ENCODE results near the gene ZBTB20. TPM values are rescaled to one million over a fixed set of nuclear protein-coding genes. Genes with fewer than 3 reads are reported as not detected.

The ZBTB20 gene
- total RNA-seq, 1 donor from 2014 or later, result 84.2 TPM

DNA sequence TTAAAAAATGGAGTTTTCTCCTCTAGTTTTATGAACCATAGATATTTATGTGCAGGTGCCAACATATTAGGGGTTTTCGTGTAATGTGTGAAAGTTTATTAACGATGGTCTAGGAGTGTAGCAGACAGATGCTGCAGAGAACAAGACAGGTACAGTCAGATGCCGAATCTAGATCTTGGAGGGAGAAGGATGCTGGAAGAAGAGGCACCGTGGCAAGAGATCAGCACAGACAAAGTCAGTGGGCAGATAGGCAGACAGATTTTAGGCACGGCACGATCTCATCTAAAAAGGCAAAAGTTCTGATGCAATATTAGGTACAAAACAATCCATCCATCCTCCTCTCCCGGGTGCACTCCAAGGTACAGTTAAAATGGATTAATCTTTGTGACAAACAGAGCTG, 691.7 kb downstream of the ZBTB20 start:
- intact Hi-C loops (cut with DNase I), result no loop called here
- DNase-seq (ENCODE audit: low spot score), result no peak

DNA sequence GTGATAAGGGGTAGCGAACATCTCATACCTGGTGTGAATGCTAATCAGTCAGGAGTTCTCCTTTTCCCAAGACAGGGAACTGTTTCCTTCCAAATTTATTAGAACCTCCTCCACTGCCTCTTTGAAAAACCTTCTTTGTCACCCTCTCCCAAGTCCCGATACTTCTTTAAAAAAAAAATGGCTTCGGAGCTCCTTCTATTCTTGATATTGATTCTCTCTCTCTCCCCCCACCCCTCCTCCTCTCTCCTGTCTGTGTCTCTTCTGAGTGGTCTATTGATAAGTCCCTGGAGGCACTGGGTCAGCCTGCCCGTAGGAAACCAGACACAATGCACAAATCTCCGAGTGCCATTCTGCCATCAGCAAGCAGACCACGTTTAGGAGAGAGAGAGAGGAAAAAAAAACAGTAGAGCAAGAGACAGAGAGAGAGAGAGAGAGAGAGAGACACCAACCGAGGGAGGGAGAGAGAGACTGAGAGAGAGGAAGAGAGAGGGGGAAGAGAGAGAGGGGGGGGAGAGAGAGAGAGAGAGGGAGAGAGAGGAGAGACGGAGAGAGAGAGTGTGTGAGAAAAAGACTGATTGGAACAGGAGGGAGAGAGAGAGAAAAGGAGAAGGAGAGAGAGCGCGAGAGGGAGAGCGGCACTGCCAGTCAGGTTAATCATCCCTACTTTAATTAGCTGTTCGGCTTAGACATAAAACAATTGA, 692.4 kb downstream of the ZBTB20 start:
- intact Hi-C loops (cut with DNase I), result loop anchor here (5.0 kb wide), 3 partner anchors 42 to 173 kb away; no protein-coding TSS in a partner anchor
- no peak for DNase-seq (ENCODE audit: low spot score)

DNA sequence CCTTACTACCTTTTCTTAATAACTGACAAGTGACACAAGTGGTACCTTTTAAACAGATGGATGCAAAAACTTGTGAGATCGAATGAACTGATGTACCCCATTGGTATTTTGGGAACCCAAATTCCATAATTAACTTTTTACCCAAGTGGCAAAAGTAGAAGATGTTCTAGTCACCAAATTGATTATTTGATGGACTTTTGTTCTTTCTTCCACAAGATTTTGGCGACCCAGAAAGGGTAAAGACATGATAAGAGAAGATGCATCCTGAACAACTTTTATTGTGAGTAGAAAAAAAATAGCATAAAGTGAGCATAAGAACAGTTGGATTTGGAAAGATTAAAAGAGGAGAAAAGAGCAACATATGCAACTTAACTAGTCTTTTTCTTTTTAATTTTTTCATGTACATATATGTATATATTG, 693.7 kb downstream of the ZBTB20 start:
- intact Hi-C loops (cut with DNase I), result loop anchor here (2.0 to 5.0 kb wide), 4 partner anchors 41 to 174 kb away; no protein-coding TSS in a partner anchor
- DNase-seq (ENCODE audit: low spot score), result no peak

GRCh38 chr3:114452937-114453336, 694.2 kb downstream of the ZBTB20 start:
- intact Hi-C loops (cut with DNase I), result loop anchor here (2.0 to 5.0 kb wide), 4 partner anchors 41 to 174 kb away; no protein-coding TSS in a partner anchor
- no peak for DNase-seq (ENCODE audit: low spot score)

DNA sequence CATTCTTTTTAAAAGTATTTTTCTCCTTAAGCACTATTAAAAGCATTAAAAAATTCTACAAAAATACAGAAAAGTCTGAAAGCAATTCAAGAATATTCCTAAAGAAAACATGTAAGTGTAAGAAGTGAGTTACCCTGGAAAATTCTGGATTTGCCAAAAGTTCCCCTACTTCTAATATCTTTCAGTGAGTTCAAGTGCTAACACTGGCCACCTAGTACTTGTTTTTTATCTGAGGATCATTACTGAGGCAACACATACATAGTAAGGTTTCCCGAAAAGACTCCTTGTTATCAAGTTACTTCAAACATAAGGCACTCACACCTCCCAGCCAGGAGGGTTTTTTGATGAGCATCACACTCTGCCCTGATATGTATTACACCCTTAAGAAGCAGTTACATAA, 694.8 kb downstream of the ZBTB20 start:
- intact Hi-C loops (cut with DNase I), result loop anchor here (2.0 to 5.0 kb wide), 4 partner anchors 40 to 175 kb away; no protein-coding TSS in a partner anchor
- no peak for DNase-seq (ENCODE audit: low spot score)

DNA sequence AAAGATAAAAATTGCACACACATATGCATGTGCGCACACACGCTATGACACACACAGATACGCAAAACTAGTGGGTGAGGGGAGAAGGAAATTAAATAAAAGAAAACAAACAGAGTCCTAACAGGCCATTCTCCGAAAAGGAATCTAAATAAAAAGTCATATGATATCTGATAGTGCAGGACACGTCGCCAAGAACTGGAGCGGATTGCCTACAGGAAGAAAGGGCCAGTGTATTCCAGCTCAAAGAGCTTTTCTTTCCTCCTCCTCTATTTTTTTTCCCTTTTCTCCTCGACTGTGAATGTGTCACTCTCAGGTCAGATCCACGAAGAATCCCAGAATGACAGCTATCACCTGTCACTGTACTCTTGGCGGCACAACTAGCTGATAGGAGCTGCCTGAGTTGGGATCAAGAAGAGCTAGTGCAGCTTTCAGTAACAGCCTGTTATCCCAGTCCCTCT, 695.5 kb downstream of the ZBTB20 start:
- intact Hi-C loops (cut with DNase I), result loop anchor here (2.0 to 5.0 kb wide), 4 partner anchors 39 to 176 kb away; no protein-coding TSS in a partner anchor

GRCh38 chr3:114451051-114451451, 696.0 kb downstream of the ZBTB20 start:
- intact Hi-C loops (cut with DNase I), result loop anchor here (5.0 kb wide), 3 partner anchors 39 to 176 kb away; no protein-coding TSS in a partner anchor

More for the DNA sequence above, 695.5 kb downstream of the ZBTB20 start:
- peak; percentile 76 for DNase-seq (ENCODE audit: low spot score)

DNA sequence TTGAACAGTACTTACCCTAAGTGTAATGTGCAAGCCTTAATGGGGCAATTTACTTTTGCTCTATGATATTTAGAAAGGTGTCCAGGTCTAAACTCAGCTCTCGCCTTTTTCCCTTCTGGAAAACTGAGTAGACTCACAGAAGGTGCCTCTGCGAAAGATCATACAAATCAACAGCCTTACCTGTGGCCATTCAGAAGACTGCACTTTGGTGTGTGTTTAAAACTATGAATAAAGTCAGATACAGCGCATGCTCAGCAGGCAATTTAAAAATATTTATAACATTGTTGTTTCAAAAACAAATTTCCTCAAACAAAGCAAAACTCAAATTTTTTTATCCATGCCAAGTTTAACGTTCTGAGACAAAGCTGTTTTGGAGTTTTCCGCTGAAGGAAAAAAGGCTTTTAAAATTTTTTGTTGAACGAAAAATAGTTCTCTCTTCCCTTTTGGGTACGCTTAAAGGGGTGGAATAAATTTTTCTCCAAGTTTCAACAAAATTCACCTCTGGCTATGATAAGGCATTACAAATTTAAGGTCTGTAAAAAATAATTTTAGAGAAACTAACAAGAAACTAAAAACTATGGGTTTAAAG, 697.0 kb downstream of the ZBTB20 start:
- DNase-seq (ENCODE audit: low spot score), result no peak
- intact Hi-C loops (cut with DNase I), result loop anchor here (5.0 kb wide), 3 partner anchors 38 to 177 kb away; no protein-coding TSS in a partner anchor

More at GRCh38 chr3:114451051-114451451, 696.0 kb downstream of the ZBTB20 start:
- no peak for DNase-seq (ENCODE audit: low spot score)

DNA sequence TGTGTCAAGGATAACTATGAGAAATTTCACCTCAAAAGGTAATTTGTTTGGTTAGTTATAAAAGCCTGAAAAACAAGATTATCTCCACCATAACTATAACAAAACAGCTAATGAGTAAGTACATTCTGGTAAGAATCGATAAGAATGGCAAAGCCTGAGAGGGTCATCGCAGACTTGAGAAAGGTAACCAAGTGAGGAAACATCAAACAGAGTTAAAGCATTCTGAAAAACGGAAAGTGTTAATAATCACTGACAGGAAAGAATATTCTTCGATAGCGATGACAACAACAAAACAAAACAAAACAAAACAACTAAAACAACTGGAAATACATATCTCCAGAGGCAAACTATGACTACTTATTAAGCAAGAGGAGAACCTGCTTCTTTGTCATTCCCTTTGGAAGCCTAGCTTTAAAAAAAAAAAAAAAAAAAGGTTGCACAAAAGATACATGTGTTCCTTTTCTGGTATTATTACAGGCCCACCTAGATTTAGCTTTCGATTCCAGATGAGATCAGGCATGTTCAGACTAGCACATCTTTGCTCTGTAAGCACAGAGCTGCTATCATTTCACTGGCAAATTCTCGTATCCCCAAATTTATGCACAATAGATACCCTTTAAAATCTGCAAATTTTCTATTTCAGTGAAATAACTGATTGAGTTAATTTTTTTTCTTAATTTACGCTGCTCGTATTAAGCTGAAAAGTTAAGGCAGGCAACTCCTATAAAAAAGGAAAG, 697.6 kb downstream of the ZBTB20 start:
- intact Hi-C loops (cut with DNase I), result loop anchor here (5.0 kb wide), 3 partner anchors 37 to 178 kb away; no protein-coding TSS in a partner anchor
- no peak for DNase-seq (ENCODE audit: low spot score)

DNA sequence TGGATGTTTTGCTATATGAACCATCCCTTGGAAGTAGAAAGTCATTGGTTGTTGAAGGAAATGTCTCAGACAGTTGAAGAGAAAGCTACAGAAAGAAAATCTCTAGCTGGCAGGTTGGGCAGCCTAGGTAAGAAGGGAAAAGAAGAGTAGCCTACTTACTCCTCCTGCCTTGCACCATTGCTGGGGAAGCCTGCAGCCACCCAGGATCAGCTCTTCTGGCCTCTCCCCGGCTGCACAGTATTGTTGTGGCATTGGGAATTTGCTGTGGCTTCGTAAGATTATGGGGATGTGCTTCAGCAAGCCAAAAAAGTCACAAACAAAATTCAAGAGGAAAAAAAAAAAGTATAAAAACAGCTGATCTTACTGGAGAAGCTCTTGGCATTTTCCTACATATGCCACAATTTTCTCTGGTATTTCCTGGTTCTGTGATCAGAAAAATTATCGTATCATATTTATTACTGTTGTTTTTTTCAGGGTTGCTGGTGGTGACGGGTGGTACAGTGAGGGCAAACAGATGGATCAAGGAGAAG, 699.1 kb downstream of the ZBTB20 start:
- intact Hi-C loops (cut with DNase I), result no loop called here
- DNase-seq (ENCODE audit: low spot score), result no peak

DNA sequence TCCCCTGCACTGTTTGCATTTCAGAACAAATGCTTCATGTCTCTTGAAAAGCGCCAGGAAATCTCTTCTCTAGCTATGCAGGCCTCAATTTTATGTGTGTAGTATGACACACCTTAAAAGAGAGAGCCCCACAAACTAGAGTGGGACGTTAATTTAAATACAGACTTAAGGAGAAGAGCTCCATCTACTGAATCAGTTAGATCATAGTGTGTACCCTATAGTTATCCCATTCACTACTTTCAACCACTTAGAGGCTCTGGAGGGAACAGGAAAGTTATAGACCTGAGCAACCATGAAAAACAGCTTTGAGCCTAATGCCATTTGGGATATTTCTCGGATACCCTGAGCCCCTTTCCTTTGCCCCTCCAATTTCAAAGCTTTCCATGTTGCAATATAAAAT, 699.5 kb downstream of the ZBTB20 start:
- intact Hi-C loops (cut with DNase I), result no loop called here
- DNase-seq (ENCODE audit: low spot score), result no peak

DNA sequence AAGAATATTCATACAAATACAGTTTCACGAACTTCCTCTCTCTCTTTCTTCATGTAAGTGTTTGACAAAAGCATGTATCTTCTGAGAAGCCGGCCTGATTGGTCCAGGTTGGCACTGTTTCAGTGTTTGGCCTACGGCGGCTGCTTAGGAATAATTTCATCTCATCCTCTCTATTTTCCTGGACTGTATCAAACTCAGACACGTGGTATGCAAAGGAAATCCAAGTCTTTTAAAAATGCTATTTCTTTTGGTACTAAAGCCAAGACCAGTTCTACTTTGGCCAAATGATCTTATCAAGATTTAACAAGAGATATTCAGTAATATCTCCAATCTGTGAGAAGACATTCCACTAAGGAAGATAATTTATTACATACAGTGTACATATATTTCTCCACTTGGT, 700.5 kb downstream of the ZBTB20 start:
- no peak for DNase-seq (ENCODE audit: low spot score)
- intact Hi-C loops (cut with DNase I), result no loop called here

DNA sequence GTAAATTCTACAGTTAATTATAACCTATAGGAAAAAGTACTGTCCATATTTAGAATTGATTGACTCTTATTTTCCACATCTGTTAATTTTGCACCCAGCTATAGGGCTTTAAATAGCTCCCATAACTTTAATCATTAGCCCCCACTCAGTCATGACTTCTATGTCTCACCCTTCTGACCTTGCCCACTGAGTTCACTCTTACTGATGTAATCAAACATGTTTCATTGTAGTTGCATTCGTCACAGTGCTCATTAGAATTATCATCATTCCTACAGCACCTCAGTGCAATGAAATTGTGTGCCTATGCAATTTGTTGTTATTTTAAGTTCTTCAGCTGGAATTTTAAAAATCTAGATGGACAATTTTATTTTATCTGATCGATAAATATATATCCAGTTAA, 701.9 kb downstream of the ZBTB20 start:
- no peak for DNase-seq (ENCODE audit: low spot score)
- intact Hi-C loops (cut with DNase I), result no loop called here

GRCh38 chr3:114444216-114444615, 702.9 kb downstream of the ZBTB20 start:
- no peak for DNase-seq (ENCODE audit: low spot score)
- intact Hi-C loops (cut with DNase I), result no loop called here

GRCh38 chr3:114442246-114442645, 704.8 kb downstream of the ZBTB20 start:
- intact Hi-C loops (cut with DNase I), result no loop called here
- DNase-seq (ENCODE audit: low spot score), result no peak

DNA sequence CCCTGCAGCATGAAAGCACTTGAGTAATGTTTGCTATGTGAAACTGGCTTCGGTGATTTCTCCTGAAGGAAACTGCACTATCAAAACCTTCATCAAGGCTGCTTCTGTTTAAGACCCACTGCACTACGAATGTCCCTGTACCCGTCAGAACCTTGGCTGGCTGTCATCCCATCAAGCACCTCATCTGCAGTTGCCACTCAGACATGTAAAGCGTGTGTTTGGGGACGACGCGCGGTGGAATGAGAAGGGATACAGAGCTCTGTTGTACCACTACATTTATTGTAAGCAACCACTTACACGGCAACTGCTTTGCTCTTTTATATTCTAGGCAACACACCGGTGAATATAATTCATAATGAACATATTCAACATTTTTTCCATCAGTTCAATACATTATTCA, 705.7 kb downstream of the ZBTB20 start:
- intact Hi-C loops (cut with DNase I), result no loop called here
- no peak for DNase-seq (ENCODE audit: low spot score)

DNA sequence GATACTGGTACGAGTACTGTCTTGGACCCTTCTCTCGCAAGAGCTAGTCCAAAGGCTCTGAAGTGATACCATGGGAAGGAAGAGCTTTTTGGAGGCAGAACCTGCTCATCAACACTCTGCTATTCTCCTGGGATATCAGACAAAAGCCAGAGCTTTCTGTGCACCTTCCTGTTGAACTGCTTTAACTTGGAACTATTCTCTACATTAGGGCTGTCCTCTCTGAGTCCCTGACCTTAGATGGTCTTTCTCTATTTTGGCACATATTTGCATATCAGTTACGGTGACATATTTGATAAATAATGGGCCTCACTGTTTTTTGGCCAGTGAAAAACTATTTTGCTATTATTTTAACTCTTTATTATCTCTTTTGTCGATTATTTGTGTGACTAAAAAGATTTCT, 706.4 kb downstream of the ZBTB20 start:
- no peak for DNase-seq (ENCODE audit: low spot score)
- intact Hi-C loops (cut with DNase I), result no loop called here

DNA sequence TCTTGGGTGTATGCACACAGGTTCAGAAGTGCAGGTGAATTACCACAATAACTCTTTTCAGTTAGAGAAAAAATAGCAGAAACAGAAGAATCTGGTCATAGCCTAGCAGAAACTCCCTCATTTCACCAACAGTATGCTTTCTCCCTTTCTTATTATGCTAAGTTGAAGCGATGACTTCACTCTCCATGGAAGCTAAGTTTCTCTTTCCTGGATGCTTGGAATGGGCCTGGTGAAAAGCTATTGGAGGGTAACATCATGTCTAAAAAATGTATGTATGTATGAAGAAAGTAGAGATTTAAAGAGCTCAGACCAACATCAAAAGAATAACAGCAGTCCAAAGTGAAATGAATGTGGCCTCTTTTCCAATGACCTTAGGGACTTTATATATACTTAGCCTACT, 707.8 kb downstream of the ZBTB20 start:
- intact Hi-C loops (cut with DNase I), result no loop called here
- no peak for DNase-seq (ENCODE audit: low spot score)

- intact Hi-C loops (cut with DNase I), result no loop called here
- no peak for DNase-seq (ENCODE audit: low spot score)
These were observed 709.2 kb downstream of the ZBTB20 start for GRCh38 chr3:114437897-114438296.

GRCh38 chr3:114436182-114436581, 710.9 kb downstream of the ZBTB20 start:
- intact Hi-C loops (cut with DNase I), result no loop called here
- DNase-seq (ENCODE audit: low spot score), result no peak
